ENCODE results near the gene FAM234A.

DNA sequence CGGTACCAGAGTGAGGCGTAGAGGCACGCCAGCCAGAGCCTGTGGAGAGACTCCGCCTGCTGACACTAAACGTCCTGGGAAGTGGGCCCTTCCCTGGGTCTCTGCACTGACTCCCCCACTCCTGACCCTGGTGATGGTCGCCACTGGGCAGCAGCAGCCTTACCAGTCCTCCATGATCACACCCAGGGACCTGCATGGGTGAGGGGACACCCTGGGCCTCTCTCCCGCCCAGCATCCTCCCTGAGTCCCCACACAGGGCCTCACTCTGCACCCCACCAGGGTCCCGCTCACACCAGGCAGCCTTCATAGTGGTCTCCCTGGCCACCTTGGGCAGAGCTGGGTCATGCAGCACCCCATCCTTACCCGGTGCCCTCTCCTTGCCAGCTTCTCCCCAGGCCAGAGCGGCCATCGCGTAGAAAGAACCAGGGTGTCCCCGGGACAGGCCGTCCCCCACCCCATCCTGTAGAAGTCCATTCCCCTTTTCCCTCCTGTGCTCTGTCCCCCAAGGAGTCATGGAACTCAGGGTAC lies 30.4 kb downstream of the FAM234A start:
- TF ChIP-seq, protein P1, sequence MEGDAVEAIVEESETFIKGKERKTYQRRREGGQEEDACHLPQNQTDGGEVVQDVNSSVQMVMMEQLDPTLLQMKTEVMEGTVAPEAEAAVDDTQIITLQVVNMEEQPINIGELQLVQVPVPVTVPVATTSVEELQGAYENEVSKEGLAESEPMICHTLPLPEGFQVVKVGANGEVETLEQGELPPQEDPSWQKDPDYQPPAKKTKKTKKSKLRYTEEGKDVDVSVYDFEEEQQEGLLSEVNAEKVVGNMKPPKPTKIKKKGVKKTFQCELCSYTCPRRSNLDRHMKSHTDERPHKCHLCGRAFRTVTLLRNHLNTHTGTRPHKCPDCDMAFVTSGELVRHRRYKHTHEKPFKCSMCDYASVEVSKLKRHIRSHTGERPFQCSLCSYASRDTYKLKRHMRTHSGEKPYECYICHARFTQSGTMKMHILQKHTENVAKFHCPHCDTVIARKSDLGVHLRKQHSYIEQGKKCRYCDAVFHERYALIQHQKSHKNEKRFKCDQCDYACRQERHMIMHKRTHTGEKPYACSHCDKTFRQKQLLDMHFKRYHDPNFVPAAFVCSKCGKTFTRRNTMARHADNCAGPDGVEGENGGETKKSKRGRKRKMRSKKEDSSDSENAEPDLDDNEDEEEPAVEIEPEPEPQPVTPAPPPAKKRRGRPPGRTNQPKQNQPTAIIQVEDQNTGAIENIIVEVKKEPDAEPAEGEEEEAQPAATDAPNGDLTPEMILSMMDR (IDR thresholded peaks at IDR 0.05; ENCODE audit: low read length), result no peak
- no peak for TF ChIP-seq EZH2 (IDR thresholded peaks at IDR 0.05; ENCODE audit: borderline replicate concordance, low read length)

Measured in OCI-LY1 (cell line).